GM12873 (cell line): ENCODE measurements around the gene SLC6A3.

Source experiments
- TF ChIP-seq, protein P1 (sequence below): IDR thresholded peaks from 2 replicates; pipeline ENCODE4 v1.5.1; 2012; ENCODE audit warnings: low read depth, mild to moderate bottlenecking, moderate library complexity, low read length, control low read depth; ENCODE audit not compliant: insufficient read depth; ENCODE audit errors: missing control alignments

Gene SLC6A3

DNA sequence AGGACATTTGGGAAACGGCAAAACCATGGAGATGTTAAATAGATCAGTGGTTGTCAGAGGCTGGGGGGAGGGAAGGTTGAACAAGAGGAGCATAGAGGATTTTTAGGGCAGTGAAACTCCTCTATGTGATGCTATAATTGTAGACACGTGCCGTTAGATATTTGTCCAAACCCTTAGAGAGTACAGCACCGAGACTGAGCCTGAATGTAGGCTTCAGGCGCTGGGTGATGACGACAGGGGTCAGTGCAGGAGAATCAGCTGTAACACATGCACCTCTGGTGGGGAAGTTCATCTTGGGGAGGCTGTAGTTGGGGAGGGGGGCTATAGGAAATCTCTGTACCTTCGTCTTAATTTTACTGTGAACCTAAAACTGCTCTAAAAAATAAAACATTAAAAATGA is 78.1 kb downstream of the SLC6A3 start:
- TF ChIP-seq, protein P1, sequence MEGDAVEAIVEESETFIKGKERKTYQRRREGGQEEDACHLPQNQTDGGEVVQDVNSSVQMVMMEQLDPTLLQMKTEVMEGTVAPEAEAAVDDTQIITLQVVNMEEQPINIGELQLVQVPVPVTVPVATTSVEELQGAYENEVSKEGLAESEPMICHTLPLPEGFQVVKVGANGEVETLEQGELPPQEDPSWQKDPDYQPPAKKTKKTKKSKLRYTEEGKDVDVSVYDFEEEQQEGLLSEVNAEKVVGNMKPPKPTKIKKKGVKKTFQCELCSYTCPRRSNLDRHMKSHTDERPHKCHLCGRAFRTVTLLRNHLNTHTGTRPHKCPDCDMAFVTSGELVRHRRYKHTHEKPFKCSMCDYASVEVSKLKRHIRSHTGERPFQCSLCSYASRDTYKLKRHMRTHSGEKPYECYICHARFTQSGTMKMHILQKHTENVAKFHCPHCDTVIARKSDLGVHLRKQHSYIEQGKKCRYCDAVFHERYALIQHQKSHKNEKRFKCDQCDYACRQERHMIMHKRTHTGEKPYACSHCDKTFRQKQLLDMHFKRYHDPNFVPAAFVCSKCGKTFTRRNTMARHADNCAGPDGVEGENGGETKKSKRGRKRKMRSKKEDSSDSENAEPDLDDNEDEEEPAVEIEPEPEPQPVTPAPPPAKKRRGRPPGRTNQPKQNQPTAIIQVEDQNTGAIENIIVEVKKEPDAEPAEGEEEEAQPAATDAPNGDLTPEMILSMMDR, result no peak

DNA sequence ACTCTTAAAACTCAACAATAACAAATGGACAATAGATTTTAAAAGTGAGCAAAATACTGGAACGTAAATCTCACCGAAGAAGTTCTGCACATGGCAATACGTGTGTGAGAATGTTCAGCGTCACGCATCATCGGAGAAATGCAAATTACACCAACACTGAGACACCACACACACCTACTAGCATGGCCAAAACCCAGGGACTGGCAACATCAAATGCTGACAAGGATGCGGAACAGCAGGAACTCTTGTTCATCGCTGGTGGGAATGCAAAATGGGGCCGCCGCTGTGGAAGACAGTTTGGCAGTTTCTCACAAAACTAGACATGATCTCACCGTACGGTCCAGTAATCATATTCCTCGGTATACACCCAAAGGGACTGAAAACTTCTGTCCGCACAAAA is 78.7 kb downstream of the SLC6A3 start:
- TF ChIP-seq, protein P1, result no peak

DNA sequence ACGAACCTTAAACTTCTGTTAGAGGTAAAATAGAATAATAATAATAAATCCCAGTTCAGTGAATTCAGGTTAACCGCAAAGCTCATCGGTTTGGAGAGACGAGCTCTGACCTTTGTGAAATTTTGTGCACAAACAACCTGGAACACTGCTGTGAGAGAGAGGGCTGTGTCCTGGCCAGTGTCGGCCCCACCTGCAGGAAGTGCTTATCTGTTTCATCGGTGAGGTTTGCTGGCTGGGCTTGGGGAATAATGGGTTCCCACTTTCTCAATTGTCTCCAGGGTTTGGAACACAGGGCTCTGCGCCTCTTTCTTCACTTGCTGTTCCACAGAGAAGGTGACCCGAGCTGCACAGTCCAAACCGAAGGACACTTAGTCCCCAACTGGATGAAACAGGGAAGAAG is 81.0 kb downstream of the SLC6A3 start:
- TF ChIP-seq, protein P1, result no peak

DNA sequence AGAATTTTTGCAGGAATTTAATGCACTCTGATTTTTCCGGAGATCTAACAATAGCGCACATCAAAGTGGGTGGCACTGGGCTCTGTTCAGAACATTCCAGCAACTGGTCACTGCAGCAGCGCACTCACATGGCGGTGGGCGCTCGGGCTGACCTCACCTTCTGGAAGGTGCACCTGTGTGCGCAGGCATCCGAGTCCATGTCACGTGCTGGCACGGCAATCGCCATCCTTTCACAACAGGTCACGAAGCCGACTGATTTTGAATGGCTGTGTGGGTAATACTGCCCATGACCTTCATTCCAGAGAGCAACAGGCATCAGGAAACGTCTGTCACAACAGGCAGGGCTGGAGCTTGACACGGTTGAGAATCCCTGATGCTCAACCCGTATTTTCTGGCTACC is 81.7 kb downstream of the SLC6A3 start:
- TF ChIP-seq, protein P1, result no peak

DNA sequence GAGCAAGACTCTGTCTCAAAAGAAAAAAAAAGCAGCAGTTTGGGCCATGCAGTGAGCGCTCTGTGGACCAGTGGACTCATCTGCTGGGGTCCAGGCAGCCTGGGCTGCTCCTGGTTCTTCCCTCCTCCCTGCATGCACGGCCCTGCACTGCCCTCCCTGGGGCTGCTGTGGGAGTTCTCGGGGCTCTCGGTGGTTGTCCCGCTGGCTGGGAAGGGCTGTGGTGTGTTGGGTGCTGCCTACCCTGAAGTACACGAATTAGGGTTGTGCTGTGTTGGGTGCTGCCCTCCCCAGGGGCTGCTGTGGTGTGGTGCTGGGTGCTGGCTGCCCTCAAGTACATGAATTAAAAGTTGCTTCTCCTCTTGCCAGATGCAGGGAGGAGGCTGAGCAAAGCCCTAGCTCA is 82.1 kb downstream of the SLC6A3 start:
- TF ChIP-seq, protein P1, result no peak

DNA sequence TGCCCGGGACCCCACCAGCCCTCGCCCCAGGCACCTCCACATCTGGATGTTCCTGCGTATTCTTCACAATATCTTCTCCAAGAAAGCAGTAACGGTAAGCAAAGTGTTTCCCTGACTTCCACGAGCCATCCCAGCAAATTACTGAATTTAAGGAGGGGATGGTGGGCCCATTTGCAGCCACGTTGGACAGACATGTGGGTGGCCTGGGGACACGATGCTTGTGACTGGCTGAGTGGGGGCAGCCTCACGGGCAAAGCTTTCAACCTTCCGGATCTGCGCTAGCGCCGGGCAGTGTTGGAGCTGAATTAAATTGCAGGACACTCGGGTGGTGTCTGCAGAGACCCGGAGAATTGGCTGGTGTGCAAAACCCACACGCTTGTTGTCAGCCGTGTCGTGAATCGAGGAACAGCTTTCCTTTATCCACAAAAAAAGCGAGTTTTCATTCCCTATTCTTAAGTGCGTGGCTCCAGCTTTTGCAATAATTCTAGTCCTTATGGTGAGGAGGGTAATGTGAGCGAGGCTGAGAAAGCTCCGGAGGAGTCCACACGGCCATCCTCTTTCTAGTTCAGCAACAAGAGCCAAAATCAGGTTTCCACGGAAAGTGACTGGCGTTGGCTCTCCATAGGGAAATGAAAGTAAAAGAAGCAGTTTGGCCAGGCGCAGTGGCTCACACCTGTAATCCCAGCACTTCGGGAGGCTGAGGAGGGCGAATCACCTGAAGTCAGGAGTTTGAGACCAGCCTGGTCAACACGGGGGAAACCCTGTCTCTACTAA is 82.8 kb downstream of the SLC6A3 start:
- TF ChIP-seq, protein P1, result no peak

DNA sequence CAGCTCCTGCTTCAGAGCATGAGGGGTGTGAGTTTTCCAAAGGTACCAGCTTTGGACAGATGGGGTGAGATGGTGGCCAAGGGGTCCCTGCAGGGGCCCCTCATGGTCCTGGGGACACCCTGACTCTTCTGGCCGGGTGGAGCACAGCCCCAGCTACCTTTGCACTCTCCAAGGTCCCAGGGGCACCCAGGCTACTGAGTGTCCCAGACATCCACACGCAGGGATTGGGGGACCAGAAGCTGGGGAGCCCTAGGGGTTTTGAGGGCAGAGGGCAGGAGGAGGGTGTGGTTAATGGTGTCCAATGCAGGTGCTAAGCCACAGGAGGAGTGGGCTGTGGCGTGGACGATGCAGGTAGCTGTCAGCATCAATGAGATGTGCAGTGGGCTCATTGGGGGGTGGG is 84.4 kb downstream of the SLC6A3 start:
- TF ChIP-seq, protein P1, result no peak

DNA sequence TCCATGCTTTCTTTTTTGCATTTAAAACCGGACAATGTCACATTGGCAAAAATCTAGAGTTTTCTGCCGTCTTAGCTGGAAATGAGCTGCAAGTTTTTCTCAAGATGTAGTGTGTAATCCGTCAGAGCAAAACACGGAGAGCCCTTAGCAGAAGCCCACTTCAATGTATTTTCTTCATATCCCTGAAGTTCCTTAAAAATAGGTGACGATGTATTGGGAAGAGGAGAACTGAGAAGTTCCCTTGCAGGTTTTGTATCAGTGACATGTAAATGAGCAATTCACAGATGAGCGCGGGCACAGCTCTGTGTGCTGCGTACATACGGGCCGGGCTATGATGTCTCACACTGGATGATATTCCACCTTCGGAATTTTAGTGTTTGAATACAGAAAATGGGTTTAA is 85.5 kb downstream of the SLC6A3 start:
- TF ChIP-seq, protein P1, result no peak
